Right atrium auricular region (tissue), 2 donors: ENCODE results near the gene CTNND2. TPM values are rescaled to one million over a fixed set of nuclear protein-coding genes. Genes with fewer than 3 reads are reported as not detected.

Experiments used
- DNase-seq: peaks from one replicate; pipeline ENCODE4 v3.0.0-alpha.2; 2019; ENCODE audit warnings: low spot score
- H3K27ac ChIP-seq, 2 donors: fragments of 200-600 bp; sonication (generic); 1 replicate in 1 of 2; 2 replicates in 1 of 2; pipeline ENCODE4 v1.5.1; 2016 to 2019
- H3K27me3 ChIP-seq, 2 donors: fragments of 200-600 bp; sonication (generic); one replicate each; pipeline versions ENCODE4 v1.5.1 to v1.6.0; 2017 to 2019
- H3K36me3 ChIP-seq: fragments of 200-600 bp; sonication (generic); one replicate; pipeline ENCODE4 v1.5.1; 2016
- H3K4me1 ChIP-seq, 2 donors: fragments of 200-600 bp; sonication (generic); one replicate each; pipeline versions ENCODE4 v1.5.1 to v1.6.0; 2017 to 2019
- H3K4me3 ChIP-seq, 2 donors: fragments of 200-600 bp; sonication (generic); 1 replicate in 1 of 2; 2 replicates in 1 of 2; pipeline ENCODE4 v1.5.1; 2017 to 2019; ENCODE audit warnings: mild to moderate bottlenecking in 1 of 2, moderate library complexity in 1 of 2
- H3K9me3 ChIP-seq, 2 donors: fragments of 200-600 bp; sonication (generic); one replicate each; pipeline ENCODE4 v1.5.1; 2019
- CTCF ChIP-seq, 2 donors: fragments of 200-600 bp; sonication (generic); IDR thresholded peaks; one replicate each; pipeline ENCODE4 v1.5.1; 2019; ENCODE audit warnings: antibody characterized with exemption in 2 of 2
- total RNA-seq, 2 donors: library from RNA; depleted of rRNA; stranded (reverse); fragments of >200 nt; gene quantifications; one replicate each; pipeline ENCODE4 v1.1.0, GENCODE V29; 2016

CTNND2 gene
- total RNA-seq, 2 donors from 2014 or later: 8.6 to 9.0 TPM

- no peak for TF ChIP-seq CTCF (IDR thresholded peaks at IDR 0.05)
- no peaks in the 10 kb centered on the region for H3K27me3 ChIP-seq
- peak overlapping the region in 1 of 2 donors; percentile 61 for H3K27ac ChIP-seq
Observed at GRCh38 chr5:11023945-11024344, 880.3 kb downstream of the CTNND2 start.

GRCh38 chr5:11013793-11014192 lies 890.5 kb downstream of the CTNND2 start:
- Histone ChIP-seq H3K27me3 (no peaks in the 10 kb centered on the region), H3K36me3 (no peaks in the 10 kb centered on the region), H3K4me1 (peaks cover 0 to 32% of the 10 kb centered on the region in 2 donors), H3K4me3 (no peak overlapping the region), H3K27ac (peak overlapping the region; percentile 7 to 73), H3K9me3 (no peaks in the 10 kb centered on the region)
- no peak for DNase-seq
- no peak for TF ChIP-seq CTCF (IDR thresholded peaks at IDR 0.05)

More at GRCh38 chr5:11023945-11024344, 880.3 kb downstream of the CTNND2 start:
- Histone ChIP-seq H3K4me3 (no peak overlapping the region), H3K4me1 (no peaks in the 10 kb centered on the region), H3K9me3 (no peaks in the 10 kb centered on the region), H3K36me3 (no peaks in the 10 kb centered on the region)
- DNase-seq: no peak

- TF ChIP-seq CTCF (IDR thresholded peaks at IDR 0.05): no peak
- peak overlapping the region; percentile 46 to 73 for H3K27ac ChIP-seq
- no peaks in the 10 kb centered on the region for H3K36me3 ChIP-seq
- no peak for DNase-seq
- H3K4me3 ChIP-seq: no peak overlapping the region
- H3K27me3 ChIP-seq: no peaks in the 10 kb centered on the region
- peaks cover 0 to 4% of the 10 kb centered on the region in 2 donors for H3K9me3 ChIP-seq
- peaks cover 0 to 32% of the 10 kb centered on the region in 2 donors for H3K4me1 ChIP-seq
Observed at GRCh38 chr5:11012295-11012694, 892.0 kb downstream of the CTNND2 start.

GRCh38 chr5:11010429-11011210 lies 893.6 kb downstream of the CTNND2 start:
- no peaks in the 10 kb centered on the region for H3K27me3 ChIP-seq
- peak overlapping the region; percentile 46 to 73 for H3K27ac ChIP-seq
- peaks cover 0 to 4% of the 10 kb centered on the region in 2 donors for H3K9me3 ChIP-seq
- H3K36me3 ChIP-seq: no peaks in the 10 kb centered on the region
- DNase-seq: no peak
- no peak overlapping the region for H3K4me3 ChIP-seq
- peaks cover 0 to 32% of the 10 kb centered on the region in 2 donors for H3K4me1 ChIP-seq
- no peak for TF ChIP-seq CTCF (IDR thresholded peaks at IDR 0.05)

- Histone ChIP-seq H3K9me3 (peaks cover 0 to 4% of the 10 kb centered on the region in 2 donors), H3K4me3 (no peak overlapping the region), H3K27ac (no peak overlapping the region), H3K4me1 (peaks cover 0 to 32% of the 10 kb centered on the region in 2 donors), H3K27me3 (no peaks in the 10 kb centered on the region), H3K36me3 (no peaks in the 10 kb centered on the region)
- no peak for DNase-seq
- TF ChIP-seq CTCF (IDR thresholded peaks at IDR 0.05): no peak
Observed at GRCh38 chr5:11009576-11009975, 894.7 kb downstream of the CTNND2 start.
